HCT116 (cell line): Measurements from ENCODE around the gene STRADA.

Experiments
- CBX3 ChIP-seq: IDR thresholded peaks from 2 replicates; pipeline ENCODE4 v1.6.1; 2012; ENCODE audit warnings: low read depth
- CTCF ChIP-seq, 3 experiments: fragments of 200-600 bp in 1 of 3; sonication (generic) in 1 of 3; IDR thresholded peaks in 2 of 3; conservative IDR thresholded peaks in 1 of 3; 2 replicates each; pipeline ENCODE4 v1.5.1; 2012 to 2017; ENCODE audit warnings: low read depth in 2 of 3, low read length in 2 of 3, antibody characterized with exemption in 1 of 3, borderline replicate concordance in 1 of 3, control low read depth in 1 of 3, mild to moderate bottlenecking in 1 of 3, mixed read lengths in 1 of 3, mixed run types in 1 of 3, moderate library complexity in 1 of 3; ENCODE audit not compliant: insufficient read depth in 1 of 3
- EGR1 ChIP-seq: IDR thresholded peaks from 2 replicates; pipeline ENCODE4 v1.6.1; 2012; ENCODE audit warnings: low read depth
- ELF1 ChIP-seq: IDR thresholded peaks from 2 replicates; pipeline ENCODE4 v1.6.1; 2012; ENCODE audit warnings: low read depth, borderline replicate concordance
- POLR2A ChIP-seq: IDR thresholded peaks from 2 replicates; pipeline ENCODE4 v1.7.0; 2011; ENCODE audit warnings: borderline replicate concordance; ENCODE audit not compliant: insufficient read depth, insufficient read length; ENCODE audit errors: extremely low read depth
- TCF7L2 ChIP-seq: IDR thresholded peaks from 2 replicates; pipeline ENCODE4 v1.7.0; 2011; ENCODE audit warnings: borderline replicate concordance, inconsistent platforms; ENCODE audit not compliant: insufficient read depth, insufficient read length; ENCODE audit errors: extremely low read depth
- YY1 ChIP-seq: IDR thresholded peaks from 2 replicates; pipeline ENCODE4 v1.6.1; 2011; ENCODE audit warnings: low read length, low read depth, moderate library complexity, mild to moderate bottlenecking; ENCODE audit not compliant: insufficient replicate concordance; ENCODE audit errors: extremely low read depth

GRCh38 chr17:63786971-63787711 lies 45.5 kb upstream of the STRADA start:
- no peak for TF ChIP-seq CTCF (IDR thresholded peaks at IDR 0.05 in 2 of 3, conservative IDR thresholded peaks at IDR 0.05 in 1 of 3; ENCODE audit: borderline replicate concordance in 1 of 3, insufficient read depth in 1 of 3, low read depth in 2 of 3, low read length in 2 of 3)
- no peak for TF ChIP-seq EGR1
- no peak for TF ChIP-seq YY1
- no peak for TF ChIP-seq POLR2A
- no peak for TF ChIP-seq ELF1
- no peak for TF ChIP-seq TCF7L2
- TF ChIP-seq CBX3: 0 out of 2 replicates have a peak, but pooled peaks have one; percentile 24
